T follicular helper cell (primary cell): Measurements from ENCODE around the gene CARHSP1.
"Not testable (repeated sequence)": the region's sequence is repeated elsewhere in the genome, so short reads cannot be mapped to it uniquely, and the experiment has no call there.

Experiments used
- DNase-seq: peaks from one replicate; pipeline ENCODE4 v3.0.0-alpha.2; 2020; ENCODE audit warnings: low read depth

CARHSP1 gene

DNA sequence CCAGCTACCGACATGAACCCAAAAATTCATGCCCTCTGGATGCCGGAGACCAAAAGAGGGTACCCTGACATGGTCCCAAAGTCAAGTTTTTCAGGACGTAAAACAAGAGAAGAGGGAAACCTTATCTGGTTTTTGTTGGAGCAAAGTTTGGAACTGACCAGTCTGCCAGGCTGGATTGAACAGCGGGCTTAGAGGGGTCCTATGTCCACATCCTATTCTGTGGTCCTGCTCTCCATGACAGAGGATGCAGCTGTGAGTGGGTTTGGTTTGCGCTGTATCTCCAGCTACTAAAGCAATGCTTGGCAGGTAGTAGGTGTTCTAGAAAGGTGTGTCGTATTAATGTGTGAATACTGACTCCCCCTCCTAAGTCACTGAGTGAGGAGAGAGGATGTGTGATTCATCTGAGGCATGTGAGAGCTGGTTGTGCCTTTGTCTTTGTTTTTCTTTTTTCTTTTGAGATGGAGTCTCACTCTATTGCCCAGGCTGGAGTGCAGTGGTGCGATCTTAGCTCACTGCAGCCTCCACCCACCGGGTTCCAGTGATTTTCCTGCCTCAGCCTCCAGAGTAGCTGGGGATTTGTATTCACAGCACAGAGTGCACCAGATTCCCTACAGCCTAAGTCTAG is 40.2 kb downstream of the CARHSP1 start:
- no peak for DNase-seq

DNA sequence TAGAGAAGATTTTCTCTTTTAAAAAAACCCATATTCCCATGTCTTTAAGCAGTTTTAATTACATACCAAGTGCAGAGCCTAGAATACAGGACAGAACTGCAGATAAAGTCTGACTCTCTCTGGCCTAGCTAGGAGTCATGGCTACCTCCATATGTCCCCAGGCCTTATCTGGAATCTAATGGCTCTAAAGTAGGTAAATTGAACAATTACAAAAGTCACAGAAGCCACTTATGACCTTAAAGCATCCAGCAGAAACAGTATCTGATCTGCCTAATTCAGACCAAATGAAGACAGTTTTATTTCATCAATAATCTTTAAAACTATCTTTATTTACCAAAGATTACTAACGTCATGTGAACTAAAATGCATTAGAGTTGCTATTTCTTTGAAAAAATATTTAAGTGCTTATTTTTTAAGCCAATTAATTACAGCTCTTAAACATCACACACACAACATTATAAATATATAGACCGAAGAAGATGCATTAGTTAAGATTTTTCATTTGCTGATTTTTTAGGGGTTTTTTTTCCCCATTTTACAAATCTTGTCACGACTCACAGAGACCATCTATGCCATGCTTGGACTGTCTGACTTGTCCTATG is 42.4 kb downstream of the CARHSP1 start:
- DNase-seq: no peak

DNA sequence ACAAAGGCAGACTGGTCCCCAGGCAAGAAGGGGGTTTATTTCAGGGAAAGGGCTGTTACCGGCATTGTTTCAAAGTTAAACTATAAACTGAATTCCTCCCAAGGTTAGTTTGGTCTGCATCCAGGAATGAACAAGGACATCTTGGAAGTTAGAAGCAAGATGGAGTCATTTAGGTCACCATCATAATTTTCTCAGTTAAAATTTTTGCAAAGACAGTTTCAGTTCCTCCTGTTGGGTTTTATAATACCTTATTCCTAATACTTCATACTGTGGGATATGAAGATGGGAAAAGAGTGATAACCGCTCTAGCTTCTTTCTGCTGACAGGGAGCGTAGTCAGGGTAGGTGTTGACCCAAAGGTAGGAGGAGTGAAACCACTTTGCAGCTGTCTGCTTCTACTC is 46.4 kb downstream of the CARHSP1 start:
- no peak for DNase-seq

DNA sequence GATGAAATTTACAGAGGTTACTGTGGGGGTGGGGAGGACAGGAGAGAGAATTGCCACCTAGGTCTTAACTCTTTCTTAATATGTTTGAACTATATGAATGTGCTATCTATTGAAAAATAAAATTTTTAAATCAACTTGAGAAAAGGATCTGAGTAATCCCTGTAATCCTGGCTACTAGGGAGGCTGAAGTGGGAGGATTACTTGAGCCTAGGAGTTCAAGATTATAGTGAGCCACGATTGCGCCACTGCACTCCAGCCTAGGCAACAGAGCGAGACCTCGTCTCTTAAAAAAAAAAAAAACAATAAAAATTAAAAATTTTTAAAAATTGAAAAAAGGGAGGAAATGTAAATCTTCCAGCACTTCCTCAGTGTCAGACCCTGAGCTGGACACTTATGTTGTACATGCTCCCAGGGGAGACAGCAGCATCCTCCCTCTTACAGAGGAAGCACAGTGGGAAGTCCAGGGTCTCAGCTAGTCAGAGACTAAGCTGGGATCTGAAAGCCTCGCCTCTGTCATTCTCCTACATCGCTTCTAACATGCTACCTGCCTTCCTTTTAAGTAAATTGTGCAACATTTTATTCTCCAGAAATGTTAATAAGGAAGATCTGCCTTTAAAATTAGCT is 49.3 kb downstream of the CARHSP1 start:
- DNase-seq: no peak

DNA sequence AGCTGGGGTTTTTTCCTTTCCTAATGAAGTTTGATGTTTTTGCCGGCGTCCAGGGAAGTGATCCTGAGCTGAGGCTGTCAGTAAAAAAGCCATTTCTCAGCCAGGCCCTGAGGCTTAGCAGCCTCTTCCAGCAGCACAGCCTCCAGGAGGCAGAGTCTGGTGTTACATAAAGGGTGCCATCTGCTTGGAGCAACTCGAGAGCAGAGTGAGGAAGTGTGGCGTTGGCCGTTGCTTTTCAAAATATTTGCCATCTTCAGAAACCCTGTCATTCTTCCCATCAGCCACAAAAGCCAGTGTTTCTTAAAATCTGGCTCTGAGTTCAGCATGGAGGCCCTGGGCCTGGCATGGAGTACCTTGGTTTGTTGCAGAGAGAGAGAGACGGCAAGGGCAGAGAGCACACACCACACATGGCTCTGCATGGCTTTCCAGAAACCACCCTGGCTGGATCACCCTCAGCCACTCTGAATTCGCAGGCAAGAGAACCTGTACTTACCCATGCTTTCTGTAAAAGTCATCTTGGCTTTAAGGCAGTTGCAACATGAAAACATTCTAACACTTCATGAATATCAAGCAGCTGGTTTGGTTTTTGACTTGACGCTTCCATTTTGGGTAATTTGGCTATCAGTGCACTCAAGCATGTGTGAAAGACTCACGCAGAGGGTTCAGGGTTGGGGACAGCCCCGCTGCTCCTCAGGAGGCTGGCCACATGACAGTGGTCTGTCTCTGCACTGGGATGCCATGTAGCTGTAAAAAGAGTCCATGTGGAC is 50.1 kb downstream of the CARHSP1 start:
- no peak for DNase-seq

DNA sequence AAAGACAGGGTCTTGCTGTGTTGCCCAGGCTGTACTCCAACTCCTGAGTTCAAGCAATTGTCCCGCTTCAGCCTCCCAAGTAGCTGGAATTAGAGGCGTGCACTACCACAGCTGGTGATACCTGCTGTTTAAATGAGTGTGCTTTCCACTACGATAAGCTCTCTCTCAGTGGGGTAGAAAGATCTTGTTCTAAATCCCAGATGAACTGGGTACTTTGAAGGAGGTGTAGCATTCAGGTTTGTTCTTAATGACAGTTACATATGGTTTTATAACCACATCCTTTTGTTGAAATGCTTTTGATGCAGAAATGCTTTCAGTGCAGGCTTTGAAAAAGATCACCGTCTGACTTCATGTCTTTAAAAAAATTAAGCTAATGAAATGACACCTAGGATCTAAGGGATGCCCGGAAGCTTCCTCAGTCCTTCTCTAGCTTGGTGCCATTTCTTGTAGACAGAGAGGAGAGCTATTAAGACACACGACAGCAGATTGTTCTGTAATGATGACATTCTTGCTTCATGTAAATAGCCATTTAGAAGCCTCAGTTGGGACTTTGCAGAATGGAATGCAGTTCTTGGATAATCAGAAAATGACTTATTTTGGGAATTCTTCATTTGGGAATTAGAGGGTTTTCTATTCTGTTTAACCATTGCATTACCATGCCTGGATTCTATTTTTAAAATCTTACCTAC is 51.7 kb downstream of the CARHSP1 start:
- no peak for DNase-seq

DNA sequence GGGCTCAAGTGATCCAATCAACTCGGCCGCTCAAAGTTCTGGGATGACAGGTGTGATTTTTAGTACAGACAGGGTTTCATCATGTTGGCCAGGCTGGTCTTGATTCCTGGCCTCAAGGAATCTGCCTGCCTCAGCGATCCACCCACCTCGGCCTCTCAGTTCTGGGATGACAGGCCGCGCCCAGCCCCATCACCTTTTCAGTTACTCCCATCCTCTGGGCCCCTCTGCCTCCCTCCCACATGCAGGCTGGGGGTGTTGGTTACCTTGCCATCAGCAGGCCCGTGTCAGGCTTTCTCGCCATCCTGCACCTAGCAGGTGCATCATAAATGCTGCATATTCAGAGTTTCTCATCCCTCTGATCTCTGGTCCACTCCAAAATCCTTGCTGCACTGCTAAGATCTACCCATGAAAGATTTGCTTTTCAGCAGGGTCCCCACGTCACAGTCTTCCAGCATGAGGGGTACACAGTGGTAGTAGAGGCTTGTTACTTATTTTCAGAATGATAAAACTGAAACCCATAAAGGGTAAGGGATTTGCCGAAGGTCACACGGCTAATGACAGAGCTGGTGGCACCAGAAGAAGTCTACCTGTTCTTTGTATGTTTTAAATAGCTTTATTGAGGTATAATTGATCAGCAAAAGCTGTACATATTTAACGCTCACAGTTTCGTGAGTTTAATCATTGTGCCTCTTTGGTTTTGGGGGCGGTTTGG is 54.6 kb downstream of the CARHSP1 start:
- no peak for DNase-seq

DNA sequence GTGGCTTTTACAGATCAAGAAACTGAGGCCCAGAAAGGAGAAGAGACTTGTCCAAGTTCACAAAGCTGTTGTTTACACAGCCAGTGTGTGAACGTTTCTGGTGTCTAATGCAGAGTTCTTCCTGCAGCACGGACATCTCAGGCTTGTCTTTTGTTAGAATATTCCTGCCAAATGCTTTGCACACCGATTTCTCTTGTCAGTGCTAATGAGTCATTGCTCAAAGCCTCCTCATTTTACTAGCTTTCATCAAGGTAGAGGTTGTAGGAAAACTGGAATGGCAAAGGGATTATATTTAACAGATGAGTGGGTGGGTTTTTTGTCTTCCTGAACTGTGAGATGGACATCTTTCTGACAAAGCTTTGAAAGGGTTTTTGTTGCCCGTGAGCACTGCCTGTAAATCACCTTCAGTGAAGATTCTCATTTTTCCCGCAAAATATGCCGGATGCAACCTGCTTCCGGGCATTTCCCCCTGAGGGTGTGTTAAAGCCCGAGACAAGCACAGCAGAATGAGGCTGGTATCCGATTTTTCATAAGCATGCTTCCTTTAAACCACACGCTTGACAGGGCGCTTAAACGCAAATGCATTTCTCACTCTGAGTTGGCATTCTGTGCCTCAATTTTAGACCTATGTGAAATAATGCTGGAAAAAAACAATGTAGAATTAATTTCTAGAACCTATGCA is 56.5 kb downstream of the CARHSP1 start:
- DNase-seq: no peak

DNA sequence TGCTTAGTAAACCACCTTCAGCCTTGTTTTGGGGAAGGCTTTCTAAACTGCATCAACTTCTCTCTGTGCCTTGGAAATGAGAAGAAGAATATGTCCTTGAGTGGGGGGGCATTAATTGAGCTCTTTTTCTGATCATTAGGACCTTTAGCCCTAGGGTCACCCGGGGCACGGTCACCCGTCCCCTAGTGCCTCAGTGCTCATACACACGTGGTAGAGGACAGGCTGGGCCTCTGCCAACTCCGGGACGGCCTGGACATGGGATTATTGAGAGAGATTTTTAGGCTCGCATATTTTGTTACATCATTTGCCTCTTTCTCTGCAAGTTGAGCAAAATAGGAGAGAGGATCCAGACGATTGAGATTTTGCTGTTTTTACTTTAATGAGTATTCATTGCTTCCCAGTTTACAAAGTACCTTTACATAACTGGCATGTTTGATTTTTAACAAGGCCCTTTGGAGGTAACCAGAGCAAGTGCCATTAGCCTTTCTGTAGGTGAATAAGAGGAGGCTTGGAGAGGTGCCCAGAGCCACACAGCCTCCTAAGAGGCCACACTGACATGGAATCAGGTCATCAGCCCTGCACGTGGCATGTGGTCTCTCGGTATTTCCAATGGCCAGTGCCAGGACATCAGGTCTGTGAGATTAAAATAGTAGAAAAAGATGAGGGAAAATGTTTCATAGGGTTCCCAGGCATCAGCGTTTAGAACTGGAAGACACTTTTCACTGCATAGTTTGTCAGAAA is 60.0 kb downstream of the CARHSP1 start:
- DNase-seq: no peak

DNA sequence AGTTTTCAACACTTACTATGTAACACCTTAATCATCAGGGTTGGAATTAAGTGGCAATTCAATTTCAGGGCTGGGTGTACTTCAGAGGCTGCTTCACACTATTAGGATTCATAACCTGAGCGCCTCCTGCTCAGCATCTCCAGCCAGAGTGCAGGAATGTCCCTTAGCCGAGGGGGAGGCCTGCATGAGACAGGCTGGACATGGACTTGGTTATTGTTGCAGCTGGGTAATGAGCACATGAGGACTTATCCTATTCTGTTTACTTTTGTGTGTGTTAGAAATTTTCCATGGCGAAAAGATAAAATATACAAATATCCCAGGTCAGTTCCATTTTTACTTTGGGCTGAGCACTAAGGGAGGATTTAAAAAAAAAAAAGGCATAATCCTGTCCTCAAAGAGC is 60.8 kb downstream of the CARHSP1 start:
- no peak for DNase-seq

DNA sequence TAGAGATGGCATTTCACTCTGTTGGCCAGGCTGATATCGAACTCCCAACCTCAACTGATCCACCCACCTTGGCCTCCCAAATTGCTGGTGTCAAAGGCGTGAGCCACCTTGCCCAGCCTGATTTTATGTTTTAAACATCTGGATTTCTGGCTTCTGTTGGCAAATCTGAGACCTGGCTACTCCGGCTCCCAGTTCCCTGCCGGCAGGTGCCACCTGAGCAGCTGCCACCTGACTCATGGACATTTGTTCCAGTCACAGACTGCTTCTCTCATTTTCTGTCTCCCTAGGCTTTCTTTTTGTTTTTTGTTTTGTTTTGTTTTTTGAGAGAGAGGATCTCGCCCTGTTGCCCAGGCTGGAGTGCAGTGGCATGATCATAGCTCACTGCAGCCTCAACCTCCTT is 61.6 kb downstream of the CARHSP1 start:
- no peak for DNase-seq

DNA sequence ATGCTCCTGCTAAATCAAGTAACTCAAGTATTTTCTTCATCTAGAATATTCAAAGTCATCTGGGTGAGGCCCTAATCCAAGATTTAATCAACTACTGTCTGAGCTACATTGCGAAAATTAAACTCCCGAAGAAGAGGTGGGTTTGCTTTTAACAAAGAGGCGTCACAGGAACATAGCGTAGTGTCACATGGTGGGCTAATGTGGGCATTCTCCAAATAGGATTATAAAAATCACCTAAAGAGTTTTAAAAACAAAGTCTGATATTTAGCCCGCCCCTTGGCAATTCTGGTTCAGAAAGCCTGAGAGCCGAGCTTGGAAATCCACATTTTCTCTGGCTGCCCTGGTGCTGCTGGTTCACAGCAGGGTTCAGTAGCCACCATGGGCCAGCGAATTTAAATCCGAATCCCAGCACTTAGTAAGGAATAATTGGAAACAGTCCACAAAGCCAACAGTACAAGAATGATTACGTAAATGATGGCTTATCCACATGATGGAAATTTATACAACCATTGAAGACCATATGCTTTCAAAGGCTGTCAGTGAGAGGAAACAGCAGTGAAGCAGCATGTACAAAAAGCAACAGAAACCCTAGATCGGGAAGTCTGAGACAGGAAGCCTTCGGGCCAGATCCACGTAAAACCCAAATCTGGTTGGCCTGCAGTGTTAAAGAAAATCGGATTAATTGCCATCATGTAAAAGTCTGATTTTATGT is 62.4 kb downstream of the CARHSP1 start:
- no peak for DNase-seq

DNA sequence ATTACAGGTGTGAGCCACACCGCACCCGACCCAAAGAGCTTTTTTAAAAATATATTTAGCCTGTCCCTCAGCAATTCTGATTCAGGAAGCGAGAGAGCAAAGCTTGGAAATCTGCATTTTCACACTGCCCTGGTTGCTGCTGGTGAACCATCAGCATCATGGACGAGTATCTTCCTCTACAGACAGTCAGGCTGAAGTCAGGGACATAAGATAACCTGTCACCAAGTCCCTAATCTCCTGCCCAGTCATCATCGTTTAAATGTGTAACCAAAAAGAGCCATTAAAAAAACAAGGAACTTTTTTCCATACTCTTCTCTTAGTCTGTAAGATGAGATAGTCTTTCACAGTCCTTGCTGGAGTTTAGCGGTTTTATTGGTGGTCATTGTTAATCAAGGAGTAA is 64.5 kb downstream of the CARHSP1 start:
- DNase-seq: no peak

DNA sequence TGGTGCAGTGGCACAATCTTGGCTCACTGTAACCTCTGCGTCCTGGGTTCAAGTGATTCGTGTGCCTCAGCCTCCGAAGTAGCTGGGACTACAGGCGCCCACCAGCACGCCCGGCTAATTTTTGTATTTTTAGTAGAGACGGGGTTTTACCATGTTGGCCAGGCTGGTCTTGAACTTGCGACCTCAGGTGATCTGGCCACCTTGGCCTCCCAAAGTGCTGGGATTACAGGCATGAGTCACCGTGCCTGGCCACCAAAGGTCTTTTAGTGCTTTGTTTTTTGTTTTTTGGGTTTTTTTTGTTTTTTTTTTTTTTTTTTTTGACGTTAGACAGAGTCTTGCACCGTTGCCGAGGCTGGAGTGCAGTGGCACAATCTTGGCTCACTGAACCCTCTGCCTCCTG is 65.1 kb downstream of the CARHSP1 start:
- DNase-seq: not testable (repeated sequence)
